Panc1 (cell line): ENCODE data around the gene GNL1.

Experiments used
- POLR2AphosphoS5 ChIP-seq: IDR thresholded peaks from 2 replicates; pipeline ENCODE4 v1.6.1; 2012; ENCODE audit warnings: mild to moderate bottlenecking, low read depth, low read length, moderate library complexity
- TCF7L2 ChIP-seq: IDR thresholded peaks from 2 replicates; pipeline ENCODE4 v1.6.1; 2011; ENCODE audit warnings: mild to moderate bottlenecking, low read depth, low read length, inconsistent platforms
- TF ChIP-seq, protein P1 (sequence below): fragments of 450-650 bp; IDR thresholded peaks from 2 replicates; pipeline ENCODE4 v1.5.1; 2017; ENCODE audit warnings: mild to moderate bottlenecking
- TF ChIP-seq, protein P2 (sequence below), 2 experiments: IDR thresholded peaks; 2 replicates each; pipeline ENCODE4 v1.6.1; 2011 to 2012; ENCODE audit warnings: low read depth in 2 of 2, control low read depth in 1 of 2, low read length in 1 of 2, mild to moderate bottlenecking in 1 of 2, moderate library complexity in 1 of 2; ENCODE audit not compliant: insufficient read depth in 1 of 2

DNA sequence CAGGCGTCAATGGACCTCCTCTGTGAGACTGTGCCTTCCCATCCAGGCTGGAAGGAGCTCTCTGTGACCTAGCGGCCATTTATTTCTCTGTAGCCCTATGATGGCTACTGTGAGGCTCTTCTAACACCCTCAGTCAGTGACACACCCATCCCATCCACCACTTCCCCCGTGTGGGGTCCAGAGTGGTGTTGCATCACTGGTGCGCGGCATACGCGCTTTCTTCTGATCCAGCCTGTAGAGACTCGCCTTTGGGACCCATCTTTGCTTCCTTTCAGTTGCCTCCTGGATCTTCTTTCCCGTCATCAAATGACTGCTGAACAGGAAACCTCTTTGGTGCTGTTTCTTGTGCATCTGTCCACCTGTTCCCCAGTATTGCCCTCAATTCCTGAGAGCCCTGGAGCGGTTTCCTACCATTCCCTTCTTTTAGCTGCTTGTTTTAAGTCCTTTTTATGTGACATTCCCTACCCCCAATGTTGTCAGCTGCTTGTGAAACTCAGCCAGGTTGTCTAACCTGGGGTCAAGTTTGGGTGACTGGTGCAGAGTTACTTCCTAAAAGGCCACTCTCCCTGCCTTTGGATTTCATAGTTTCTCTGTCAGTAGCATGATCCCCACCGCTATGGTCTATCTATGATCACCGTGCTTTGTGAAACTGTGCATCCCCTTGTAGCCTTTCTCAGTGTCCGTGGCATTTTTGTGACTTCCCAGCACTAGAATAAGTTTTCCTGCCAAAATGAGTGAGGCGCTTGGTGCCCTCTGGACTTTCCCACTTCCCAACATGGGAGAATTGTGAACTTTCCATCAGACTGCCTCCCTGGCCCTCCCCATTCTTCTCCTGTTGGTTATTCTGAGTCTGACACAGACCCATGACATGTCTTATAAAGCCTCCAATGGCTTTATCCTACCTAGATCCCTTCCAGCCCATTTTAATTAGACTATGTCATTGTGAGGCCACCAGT is 6.5 kb upstream of the GNL1 start:
- TF ChIP-seq, protein P1, sequence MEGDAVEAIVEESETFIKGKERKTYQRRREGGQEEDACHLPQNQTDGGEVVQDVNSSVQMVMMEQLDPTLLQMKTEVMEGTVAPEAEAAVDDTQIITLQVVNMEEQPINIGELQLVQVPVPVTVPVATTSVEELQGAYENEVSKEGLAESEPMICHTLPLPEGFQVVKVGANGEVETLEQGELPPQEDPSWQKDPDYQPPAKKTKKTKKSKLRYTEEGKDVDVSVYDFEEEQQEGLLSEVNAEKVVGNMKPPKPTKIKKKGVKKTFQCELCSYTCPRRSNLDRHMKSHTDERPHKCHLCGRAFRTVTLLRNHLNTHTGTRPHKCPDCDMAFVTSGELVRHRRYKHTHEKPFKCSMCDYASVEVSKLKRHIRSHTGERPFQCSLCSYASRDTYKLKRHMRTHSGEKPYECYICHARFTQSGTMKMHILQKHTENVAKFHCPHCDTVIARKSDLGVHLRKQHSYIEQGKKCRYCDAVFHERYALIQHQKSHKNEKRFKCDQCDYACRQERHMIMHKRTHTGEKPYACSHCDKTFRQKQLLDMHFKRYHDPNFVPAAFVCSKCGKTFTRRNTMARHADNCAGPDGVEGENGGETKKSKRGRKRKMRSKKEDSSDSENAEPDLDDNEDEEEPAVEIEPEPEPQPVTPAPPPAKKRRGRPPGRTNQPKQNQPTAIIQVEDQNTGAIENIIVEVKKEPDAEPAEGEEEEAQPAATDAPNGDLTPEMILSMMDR: no peak
- TF ChIP-seq POLR2AphosphoS5 (no peak; the same call in 1 of the 2 replicates), TCF7L2 (no peak)
- TF ChIP-seq, protein P2, sequence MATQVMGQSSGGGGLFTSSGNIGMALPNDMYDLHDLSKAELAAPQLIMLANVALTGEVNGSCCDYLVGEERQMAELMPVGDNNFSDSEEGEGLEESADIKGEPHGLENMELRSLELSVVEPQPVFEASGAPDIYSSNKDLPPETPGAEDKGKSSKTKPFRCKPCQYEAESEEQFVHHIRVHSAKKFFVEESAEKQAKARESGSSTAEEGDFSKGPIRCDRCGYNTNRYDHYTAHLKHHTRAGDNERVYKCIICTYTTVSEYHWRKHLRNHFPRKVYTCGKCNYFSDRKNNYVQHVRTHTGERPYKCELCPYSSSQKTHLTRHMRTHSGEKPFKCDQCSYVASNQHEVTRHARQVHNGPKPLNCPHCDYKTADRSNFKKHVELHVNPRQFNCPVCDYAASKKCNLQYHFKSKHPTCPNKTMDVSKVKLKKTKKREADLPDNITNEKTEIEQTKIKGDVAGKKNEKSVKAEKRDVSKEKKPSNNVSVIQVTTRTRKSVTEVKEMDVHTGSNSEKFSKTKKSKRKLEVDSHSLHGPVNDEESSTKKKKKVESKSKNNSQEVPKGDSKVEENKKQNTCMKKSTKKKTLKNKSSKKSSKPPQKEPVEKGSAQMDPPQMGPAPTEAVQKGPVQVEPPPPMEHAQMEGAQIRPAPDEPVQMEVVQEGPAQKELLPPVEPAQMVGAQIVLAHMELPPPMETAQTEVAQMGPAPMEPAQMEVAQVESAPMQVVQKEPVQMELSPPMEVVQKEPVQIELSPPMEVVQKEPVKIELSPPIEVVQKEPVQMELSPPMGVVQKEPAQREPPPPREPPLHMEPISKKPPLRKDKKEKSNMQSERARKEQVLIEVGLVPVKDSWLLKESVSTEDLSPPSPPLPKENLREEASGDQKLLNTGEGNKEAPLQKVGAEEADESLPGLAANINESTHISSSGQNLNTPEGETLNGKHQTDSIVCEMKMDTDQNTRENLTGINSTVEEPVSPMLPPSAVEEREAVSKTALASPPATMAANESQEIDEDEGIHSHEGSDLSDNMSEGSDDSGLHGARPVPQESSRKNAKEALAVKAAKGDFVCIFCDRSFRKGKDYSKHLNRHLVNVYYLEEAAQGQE (IDR thresholded peaks at IDR 0.05; ENCODE audit: insufficient read depth in 1 of 2, low read depth in 2 of 2, low read length in 1 of 2): no peak
